Esophagus squamous epithelium (tissue), 4 donors: ENCODE results near the gene THAP2.

Experiments
- CTCF ChIP-seq, 6 experiments: fragments of 450-650 bp in 4 of 6; fragments of 200-600 bp in 2 of 6; sonication (generic) in 2 of 6; IDR thresholded peaks; one replicate each; pipeline ENCODE4 v1.5.1; 2016 to 2019; ENCODE audit warnings: antibody characterized with exemption in 6 of 6, mild to moderate bottlenecking in 4 of 6, moderate library complexity in 4 of 6
- POLR2A ChIP-seq, 4 donors: fragments of 450-650 bp; IDR thresholded peaks; one replicate each; pipeline ENCODE4 v1.6.1; 2017; ENCODE audit warnings: antibody characterized with exemption in 4 of 4, mild to moderate bottlenecking in 4 of 4, moderate library complexity in 3 of 4

DNA sequence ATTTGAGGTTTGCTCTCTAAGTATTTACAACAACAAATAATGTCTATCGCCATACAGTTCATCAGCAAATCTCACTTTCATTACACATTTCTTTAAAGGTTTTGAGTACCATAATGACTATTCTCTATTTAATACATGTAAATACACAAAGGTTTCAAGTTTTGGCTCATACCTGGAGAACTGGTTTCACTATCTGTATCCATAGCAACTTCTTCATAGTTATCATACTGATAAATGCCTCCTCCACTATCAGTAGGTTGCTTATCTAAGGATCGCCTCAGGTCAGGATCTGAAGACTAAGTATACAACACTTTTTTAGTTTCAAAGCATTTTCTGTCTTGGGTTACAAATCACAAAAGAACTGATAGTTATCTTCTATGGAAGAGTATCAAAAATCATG lies 21.8 kb upstream of the THAP2 start:
- TF ChIP-seq CTCF (IDR thresholded peaks at IDR 0.05) (no peak), POLR2A (IDR thresholded peaks at IDR 0.05) (no peak)
